ENCODE data around the gene MRFAP1.

GRCh38 chr4:6607368-6608055, 33.0 kb upstream of the MRFAP1 start:
- TF ChIP-seq CTCF (IDR thresholded peaks at IDR 0.05), result no peak
- no peak for TF ChIP-seq POLR2A (IDR thresholded peaks at IDR 0.05)

Data from right lobe of liver (tissue), 4 donors.